HEK293T (cell line): Measurements from ENCODE around the gene STK16.
"Not testable (repeated sequence)": the region's sequence is repeated elsewhere in the genome, so short reads cannot be mapped to it uniquely, and the experiment has no call there.

Experiments
- ARNT ChIP-seq: fragments of 450-650 bp; IDR thresholded peaks from 2 replicates; pipeline ENCODE4 v1.6.1; 2017; ENCODE audit warnings: mild to moderate bottlenecking
- BHLHE40 ChIP-seq: fragments of 450-650 bp; IDR thresholded peaks from 2 replicates; pipeline ENCODE4 v1.6.1; 2016; ENCODE audit warnings: mild to moderate bottlenecking, moderate library complexity, borderline replicate concordance
- ELF4 ChIP-seq: fragments of 450-650 bp; IDR thresholded peaks from 2 replicates; pipeline ENCODE4 v1.6.1; 2017; ENCODE audit warnings: antibody characterized with exemption
- FOXA1 ChIP-seq: fragments of 450-650 bp; IDR thresholded peaks from 2 replicates; pipeline ENCODE4 v1.6.1; 2016; ENCODE audit warnings: mild to moderate bottlenecking
- FOXM1 ChIP-seq: fragments of 450-650 bp; IDR thresholded peaks from 2 replicates; pipeline ENCODE4 v1.6.1; 2017; ENCODE audit warnings: mild to moderate bottlenecking, borderline replicate concordance
- HDGF ChIP-seq: fragments of 450-650 bp; IDR thresholded peaks from 2 replicates; pipeline ENCODE4 v1.6.1; 2017; ENCODE audit warnings: antibody characterized with exemption, borderline replicate concordance
- NFRKB ChIP-seq: fragments of 450-650 bp; IDR thresholded peaks from 2 replicates; pipeline ENCODE4 v1.6.1; 2016; ENCODE audit warnings: mild to moderate bottlenecking, moderate library complexity
- SP1 ChIP-seq: fragments of 450-650 bp; IDR thresholded peaks from 2 replicates; pipeline ENCODE4 v1.6.1; 2017

- not testable (repeated sequence) for TF ChIP-seq SP1, FOXA1, HDGF, BHLHE40, ELF4, FOXM1, NFRKB, ARNT
These were observed 43.9 kb upstream of the STK16 start for GRCh38 chr2:219201331-219201730.
